Prostate gland (tissue), 2 donors: ENCODE results near the gene CORO1A. TPM values are rescaled to one million over a fixed set of nuclear protein-coding genes. Genes with fewer than 3 reads are reported as not detected.

Source experiments
- DNase-seq: peaks from one replicate; pipeline ENCODE4 v3.0.0-alpha.2; 2019; ENCODE audit warnings: low spot score
- H3K27ac ChIP-seq, 2 donors: fragments of 200-600 bp; sonication (generic); 2 replicates each; pipeline ENCODE4 v1.5.1; 2017 to 2019
- H3K27me3 ChIP-seq: fragments of 200-600 bp; sonication (generic); replicated peaks from 2 replicates; pipeline ENCODE4 v1.5.1; 2019; ENCODE audit not compliant: insufficient read depth
- H3K36me3 ChIP-seq, 2 donors: fragments of 200-600 bp; sonication (generic); 1 replicate in 1 of 2; 2 replicates in 1 of 2; pipeline versions ENCODE4 v1.5.1 to v1.8.1; 2017 to 2019
- H3K4me1 ChIP-seq: fragments of 200-600 bp; sonication (generic); replicated peaks from 2 replicates; pipeline ENCODE4 v1.5.1; 2019
- H3K4me3 ChIP-seq, 2 donors: fragments of 200-600 bp; sonication (generic); 2 replicates each; pipeline ENCODE4 v1.5.1; 2017 to 2019
- H3K9me3 ChIP-seq: fragments of 200-600 bp; sonication (generic); 2 replicates; pipeline ENCODE4 v1.5.1; 2017
- POLR2A ChIP-seq: fragments of 450-650 bp; IDR thresholded peaks from one replicate; pipeline ENCODE4 v1.6.1; 2016; ENCODE audit warnings: antibody characterized with exemption, mild to moderate bottlenecking
- POLR2AphosphoS5 ChIP-seq: sonication (generic); formaldehyde crosslinking; IDR thresholded peaks from one replicate; pipeline ENCODE4 v1.6.1; 2017; ENCODE audit warnings: antibody characterized with exemption
- WGBS: methylation state at CpG from one replicate; pipeline ENCODE4 v1.1.5; 2018; 5-methylcytosine and 5-hydroxymethylcytosine counted together
- intact Hi-C: fragments of 100-400 bp; cut with DNase I; formaldehyde crosslinking; loops from one replicate; pipeline ENCODE4 v1.14.2; 2022
- total RNA-seq, 2 donors: library from RNA; depleted of rRNA; stranded (reverse); fragments of >200 nt; gene quantifications; one replicate each; pipeline ENCODE4 v1.1.0, GENCODE V29; 2016
- TF ChIP-seq, protein P1 (sequence below), 4 experiments: fragments of 200-600 bp in 2 of 4; fragments of 450-650 bp in 2 of 4; sonication (generic) in 2 of 4; IDR thresholded peaks; 1 replicate in 3 of 4; 2 replicates in 1 of 4; pipeline ENCODE4 v1.5.1; 2016 to 2019; ENCODE audit warnings: antibody characterized with exemption in 4 of 4, mild to moderate bottlenecking in 2 of 4, moderate library complexity in 2 of 4

Gene CORO1A
- total RNA-seq, 2 donors from 2014 or later: 8.9 to 14.7 TPM

DNA sequence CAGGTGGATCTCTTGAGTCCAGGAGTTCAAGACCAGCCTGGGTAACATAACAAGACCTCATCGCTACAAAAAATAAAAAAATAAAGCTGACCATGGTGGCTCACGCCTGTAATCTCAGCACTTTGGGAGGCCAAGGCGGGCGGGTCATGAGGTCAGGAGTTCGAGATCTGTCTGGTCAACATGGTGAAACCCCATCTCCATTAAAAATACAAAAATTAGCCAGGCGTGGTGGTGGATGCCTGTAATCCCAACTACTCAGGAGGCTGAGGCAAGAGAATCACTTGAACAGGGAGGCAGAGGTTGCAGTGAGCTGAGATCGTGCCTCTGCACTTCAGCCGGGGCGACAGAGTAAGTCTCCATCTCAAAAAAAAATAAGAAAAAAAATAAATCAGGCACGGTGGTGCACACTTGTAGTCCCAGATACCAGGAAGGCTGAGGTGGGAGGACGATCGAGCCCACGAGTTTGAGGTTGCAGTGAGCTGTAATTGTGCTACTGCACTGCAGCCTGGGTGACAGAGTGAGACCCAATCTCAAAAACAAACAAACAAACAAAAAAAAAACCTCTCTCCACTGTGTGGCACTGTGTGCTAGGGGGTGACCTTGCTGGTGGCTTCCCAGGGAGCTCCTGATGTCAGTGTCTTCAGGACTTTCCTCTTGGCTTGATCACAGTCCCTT lies 40.6 kb upstream of the CORO1A start:
- Histone ChIP-seq H3K36me3 (no peaks in the 10 kb centered on the region), H3K4me3 (no peak overlapping the region), H3K9me3 (no peaks in the 10 kb centered on the region), H3K27me3 (no peaks in the 10 kb centered on the region), H3K27ac (no peak overlapping the region), H3K4me1 (no peaks in the 10 kb centered on the region)
- intact Hi-C loops: no loop called here
- WGBS: 83% methylated on average over 13 of the region's 13 CpGs
- no peak for DNase-seq
- TF ChIP-seq, protein P1, sequence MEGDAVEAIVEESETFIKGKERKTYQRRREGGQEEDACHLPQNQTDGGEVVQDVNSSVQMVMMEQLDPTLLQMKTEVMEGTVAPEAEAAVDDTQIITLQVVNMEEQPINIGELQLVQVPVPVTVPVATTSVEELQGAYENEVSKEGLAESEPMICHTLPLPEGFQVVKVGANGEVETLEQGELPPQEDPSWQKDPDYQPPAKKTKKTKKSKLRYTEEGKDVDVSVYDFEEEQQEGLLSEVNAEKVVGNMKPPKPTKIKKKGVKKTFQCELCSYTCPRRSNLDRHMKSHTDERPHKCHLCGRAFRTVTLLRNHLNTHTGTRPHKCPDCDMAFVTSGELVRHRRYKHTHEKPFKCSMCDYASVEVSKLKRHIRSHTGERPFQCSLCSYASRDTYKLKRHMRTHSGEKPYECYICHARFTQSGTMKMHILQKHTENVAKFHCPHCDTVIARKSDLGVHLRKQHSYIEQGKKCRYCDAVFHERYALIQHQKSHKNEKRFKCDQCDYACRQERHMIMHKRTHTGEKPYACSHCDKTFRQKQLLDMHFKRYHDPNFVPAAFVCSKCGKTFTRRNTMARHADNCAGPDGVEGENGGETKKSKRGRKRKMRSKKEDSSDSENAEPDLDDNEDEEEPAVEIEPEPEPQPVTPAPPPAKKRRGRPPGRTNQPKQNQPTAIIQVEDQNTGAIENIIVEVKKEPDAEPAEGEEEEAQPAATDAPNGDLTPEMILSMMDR (IDR thresholded peaks at IDR 0.05): no peak
- TF ChIP-seq POLR2A (no peak), POLR2AphosphoS5 (no peak)

GRCh38 chr16:30143347-30143702 lies 40.1 kb upstream of the CORO1A start:
- H3K36me3 ChIP-seq: no peaks in the 10 kb centered on the region
- no peaks in the 10 kb centered on the region for H3K9me3 ChIP-seq
- no peak for DNase-seq
- no peaks in the 10 kb centered on the region for H3K4me1 ChIP-seq
- intact Hi-C loops: no loop called here
- 71% methylated on average over 2 of the region's 2 CpGs for WGBS
- no peak overlapping the region for H3K27ac ChIP-seq
- H3K4me3 ChIP-seq: no peak overlapping the region
- H3K27me3 ChIP-seq: no peaks in the 10 kb centered on the region
- TF ChIP-seq POLR2A (no peak), POLR2AphosphoS5 (no peak)
- TF ChIP-seq, protein P1 (IDR thresholded peaks at IDR 0.05): no peak

GRCh38 chr16:30144017-30144416 lies 39.4 kb upstream of the CORO1A start:
- Histone ChIP-seq H3K27me3 (no peaks in the 10 kb centered on the region), H3K9me3 (no peaks in the 10 kb centered on the region), H3K4me1 (no peaks in the 10 kb centered on the region), H3K4me3 (no peak overlapping the region), H3K27ac (no peak overlapping the region), H3K36me3 (no peaks in the 10 kb centered on the region)
- TF ChIP-seq, protein P1 (IDR thresholded peaks at IDR 0.05): no peak
- TF ChIP-seq POLR2AphosphoS5 (no peak), POLR2A (no peak)
- intact Hi-C loops: no loop called here
- no peak for DNase-seq

- no peaks in the 10 kb centered on the region for H3K9me3 ChIP-seq
- TF ChIP-seq POLR2A: no peak
- TF ChIP-seq, protein P1 (IDR thresholded peaks at IDR 0.05): no peak
- TF ChIP-seq POLR2AphosphoS5: no peak
- H3K27me3 ChIP-seq: no peaks in the 10 kb centered on the region
- no peaks in the 10 kb centered on the region for H3K4me1 ChIP-seq
- H3K27ac ChIP-seq: no peak overlapping the region
- 89% methylated on average over 1 of the region's 1 CpG for WGBS
- DNase-seq: no peak
- H3K36me3 ChIP-seq: no peaks in the 10 kb centered on the region
- intact Hi-C loops: no loop called here
- no peak overlapping the region for H3K4me3 ChIP-seq
Measured at GRCh38 chr16:30144917-30145316, 38.5 kb upstream of the CORO1A start.

DNA sequence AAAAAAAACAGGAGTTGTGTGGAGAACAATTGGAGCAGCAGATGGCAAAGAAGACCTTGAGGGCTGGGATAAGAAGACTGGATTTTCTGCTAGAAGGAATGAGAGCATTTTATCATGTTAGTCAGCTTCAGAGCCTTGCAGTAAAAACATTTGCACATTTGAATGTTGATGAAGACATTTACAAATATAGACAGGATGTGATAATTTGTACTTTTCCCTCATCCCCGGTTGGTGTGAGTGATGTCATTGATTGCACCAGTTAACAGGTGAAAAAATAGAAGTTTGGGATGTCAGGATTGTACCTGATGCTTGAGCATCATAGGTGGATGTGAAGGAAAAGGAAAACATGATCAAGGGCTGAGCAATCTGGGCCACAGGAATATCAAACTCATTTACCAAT lies 37.7 kb upstream of the CORO1A start:
- WGBS: 63% methylated on average over 1 of the region's 1 CpG
- Histone ChIP-seq H3K27me3 (no peaks in the 10 kb centered on the region), H3K36me3 (no peaks in the 10 kb centered on the region), H3K27ac (no peak overlapping the region), H3K4me3 (no peak overlapping the region), H3K9me3 (no peaks in the 10 kb centered on the region), H3K4me1 (no peaks in the 10 kb centered on the region)
- intact Hi-C loops: no loop called here
- DNase-seq: no peak
- TF ChIP-seq, protein P1 (IDR thresholded peaks at IDR 0.05): no peak
- TF ChIP-seq POLR2AphosphoS5 (no peak), POLR2A (no peak)
